HL-60/S4 (cell line): ENCODE data around the gene LRRC43.

Experiments used
- in situ Hi-C: fragments of 300-500 bp; cut with MboI; formaldehyde crosslinking; loops from 2 replicates; pipeline ENCODE4 v1.14.3; 2022; ENCODE audit warnings: low sequenced_read_pairs

Gene LRRC43

GRCh38 chr12:122182887-122183587, at the start of gene LRRC43:
Gene LRRC43, plus strand, starts transcription at chr12:122183123. Its CDS starts 22 bp downstream, at chr12:122183145.
- in situ Hi-C loops: no loop called here

GRCh38 chr12:122133192-122133950, 49.6 kb upstream of the LRRC43 start:
- in situ Hi-C loops: no loop called here

GRCh38 chr12:122135437-122136031, 47.4 kb upstream of the LRRC43 start:
- in situ Hi-C loops: no loop called here

GRCh38 chr12:122137229-122137628, 45.7 kb upstream of the LRRC43 start:
- in situ Hi-C loops: no loop called here

GRCh38 chr12:122137681-122138080, 45.2 kb upstream of the LRRC43 start:
- in situ Hi-C loops: no loop called here

- in situ Hi-C loops: no loop called here
Observed at GRCh38 chr12:122138181-122138580, 44.7 kb upstream of the LRRC43 start.

GRCh38 chr12:122138616-122139015, 44.3 kb upstream of the LRRC43 start:
- in situ Hi-C loops: no loop called here

GRCh38 chr12:122139266-122139665, 43.7 kb upstream of the LRRC43 start:
- in situ Hi-C loops: no loop called here

GRCh38 chr12:122139941-122140340, 43.0 kb upstream of the LRRC43 start:
- in situ Hi-C loops: no loop called here

- in situ Hi-C loops: no loop called here
Observed at GRCh38 chr12:122140467-122141257, 42.3 kb upstream of the LRRC43 start.

GRCh38 chr12:122141911-122142725, 40.8 kb upstream of the LRRC43 start:
- in situ Hi-C loops: no loop called here

- in situ Hi-C loops: no loop called here
Observed at GRCh38 chr12:122142857-122143256, 40.1 kb upstream of the LRRC43 start.

- in situ Hi-C loops: no loop called here
Observed at GRCh38 chr12:122144885-122145284, 38.0 kb upstream of the LRRC43 start.

GRCh38 chr12:122145505-122146330, 37.2 kb upstream of the LRRC43 start:
- in situ Hi-C loops: no loop called here

GRCh38 chr12:122147514-122148290, 35.2 kb upstream of the LRRC43 start:
- in situ Hi-C loops: no loop called here

- in situ Hi-C loops: no loop called here
Observed at GRCh38 chr12:122148657-122149056, 34.3 kb upstream of the LRRC43 start.

GRCh38 chr12:122150127-122150681, 32.7 kb upstream of the LRRC43 start:
- in situ Hi-C loops: no loop called here

- in situ Hi-C loops: no loop called here
Observed at GRCh38 chr12:122152754-122153153, 30.2 kb upstream of the LRRC43 start.
